Body of pancreas (tissue), 4 donors: ENCODE measurements around the gene KRTAP12-4. TPM values are rescaled to one million over a fixed set of nuclear protein-coding genes. Genes with fewer than 3 reads are reported as not detected.
"Not testable (repeated sequence)": the region's sequence is repeated elsewhere in the genome, so short reads cannot be mapped to it uniquely, and the experiment has no call there.

Source experiments
- ATAC-seq: fragments of 150-250 bp; one replicate; pipeline ENCODE4 v1.9.1; 2016
- DNase-seq, 4 donors: peaks; one replicate each; pipeline ENCODE4 v3.0.0-alpha.2; 2019
- H3K27ac ChIP-seq, 4 donors: fragments of 200-600 bp; sonication (generic); 1 replicate in 3 of 4; 2 replicates in 1 of 4; pipeline versions ENCODE4 v1.5.1 to v1.6.1; 2016 to 2019; ENCODE audit warnings: mild to moderate bottlenecking in 1 of 4, mixed read lengths in 1 of 4, moderate library complexity in 1 of 4
- H3K27me3 ChIP-seq, 2 donors: fragments of 200-600 bp; sonication (generic); one replicate each; pipeline ENCODE4 v1.6.0; 2016; ENCODE audit warnings: mild to moderate bottlenecking in 1 of 2
- H3K36me3 ChIP-seq, 2 donors: fragments of 200-600 bp; sonication (generic); replicated peaks in 1 of 2; 2 replicates each; pipeline ENCODE4 v1.5.1; 2016; ENCODE audit warnings: low read depth in 2 of 2; ENCODE audit not compliant: insufficient read depth in 1 of 2
- H3K4me1 ChIP-seq: fragments of 200-600 bp; sonication (generic); one replicate; pipeline ENCODE4 v1.6.0; 2016
- H3K4me3 ChIP-seq, 2 donors: fragments of 200-600 bp; sonication (generic); 1 replicate in 1 of 2; 2 replicates in 1 of 2; pipeline ENCODE4 v1.5.1; 2016 to 2019
- H3K9me3 ChIP-seq, 3 donors: fragments of 200-600 bp; sonication (generic); 1 replicate in 2 of 3; 2 replicates in 1 of 3; pipeline ENCODE4 v1.5.1; 2016
- CTCF ChIP-seq, 7 experiments: fragments of 450-650 bp in 4 of 7; fragments of 200-600 bp in 3 of 7; sonication (generic) in 3 of 7; IDR thresholded peaks; one replicate each; pipeline ENCODE4 v1.5.1; 2016 to 2019; ENCODE audit warnings: antibody characterized with exemption in 7 of 7
- POLR2A ChIP-seq, 3 donors: fragments of 450-650 bp; IDR thresholded peaks; one replicate each; pipeline ENCODE4 v1.6.1; 2016; ENCODE audit warnings: antibody characterized with exemption in 3 of 3, mild to moderate bottlenecking in 2 of 3
- WGBS, 2 donors: methylation state at CpG; one replicate each; pipeline ENCODE4 v1.1.5; 2017; 5-methylcytosine and 5-hydroxymethylcytosine counted together
- intact Hi-C: fragments of 100-400 bp; cut with DNase I; formaldehyde crosslinking; loops from one replicate; pipeline ENCODE4 v1.15.1; 2023
- total RNA-seq, 2 donors: library from RNA; depleted of rRNA; stranded (reverse); fragments of >200 nt; gene quantifications; one replicate each; pipeline ENCODE4 v1.1.0, GENCODE V29; 2016

Gene KRTAP12-4
- total RNA-seq, 2 donors from 2014 or later = not detected

- Histone ChIP-seq H3K27ac (no peak overlapping the region), H3K4me3 (no peak overlapping the region), H3K36me3 (no peaks in the 10 kb centered on the region), H3K4me1 (no peaks in the 10 kb centered on the region), H3K27me3 (no peaks in the 10 kb centered on the region), H3K9me3 (peaks cover 0 to 6% (median 0%) of the 10 kb centered on the region in 3 donors)
- TF ChIP-seq POLR2A (IDR thresholded peaks at IDR 0.05) (no peak), CTCF (IDR thresholded peaks at IDR 0.05) (no peak)
- WGBS, 2 donors = 59 to 66% methylated on average over 9 to 18 of the region's 18 CpGs
- ATAC-seq = no peak
- no peak for DNase-seq
- intact Hi-C loops = no loop called here
Observed at GRCh38 chr21:44628707-44629391, 25.6 kb downstream of the KRTAP12-4 start.

GRCh38 chr21:44627831-44628233, 26.6 kb downstream of the KRTAP12-4 start:
- peaks cover 0 to 15% (median 0%) of the 10 kb centered on the region in 3 donors for H3K9me3 ChIP-seq
- ATAC-seq = not testable (repeated sequence)

GRCh38 chr21:44627181-44627822, 27.2 kb downstream of the KRTAP12-4 start:
- H3K4me3 ChIP-seq, ATAC-seq, H3K4me1 ChIP-seq, H3K27me3 ChIP-seq, H3K36me3 ChIP-seq, DNase-seq, intact Hi-C loops, H3K27ac ChIP-seq: not testable (repeated sequence)
- peaks cover 0 to 17% (median 0%) of the 10 kb centered on the region in 3 donors for H3K9me3 ChIP-seq
- WGBS, 2 donors = 64 to 68% methylated on average over 11 to 15 of the region's 20 CpGs

More at GRCh38 chr21:44627831-44628233, 26.6 kb downstream of the KRTAP12-4 start:
- intact Hi-C loops, H3K4me1 ChIP-seq, H3K27ac ChIP-seq, H3K4me3 ChIP-seq, DNase-seq, H3K27me3 ChIP-seq, H3K36me3 ChIP-seq: not testable (repeated sequence)
- 20 to 43% methylated on average over 1 to 10 of the region's 15 CpGs for WGBS, 2 donors

- WGBS, 2 donors = 49 to 65% methylated on average over 4 to 6 of the region's 7 CpGs
- intact Hi-C loops = no loop called here
- no peak for ATAC-seq
- Histone ChIP-seq H3K4me3 (no peak within 1 kb of the TSS), H3K27me3 (no peaks in the 10 kb centered on the region), H3K27ac (no peak within 1 kb of the TSS), H3K4me1 (no peaks in the 10 kb centered on the region), H3K36me3 (no peaks in the 10 kb centered on the region), H3K9me3 (peaks cover 0 to 14% (median 0%) of the 10 kb centered on the region in 3 donors)
- no peak for DNase-seq
- no peak for TF ChIP-seq POLR2A (IDR thresholded peaks at IDR 0.05)
- TF ChIP-seq CTCF (IDR thresholded peaks at IDR 0.05) = no peak
Observed at GRCh38 chr21:44626673-44627143, 27.8 kb downstream of the KRTAP12-4 start, which contains the start of gene KRTAP10-9. KRTAP10-9 (plus strand) TSS chr21:44627093; CDS start chr21:44627172, 79 bp downstream.

GRCh38 chr21:44626262-44626661, 28.2 kb downstream of the KRTAP12-4 start:
- WGBS, 2 donors = 64 to 72% methylated on average over 7 to 10 of the region's 10 CpGs
- Histone ChIP-seq H3K4me3 (no peak overlapping the region), H3K9me3 (peaks cover 0 to 14% (median 0%) of the 10 kb centered on the region in 3 donors), H3K27ac (no peak overlapping the region), H3K4me1 (no peaks in the 10 kb centered on the region), H3K27me3 (no peaks in the 10 kb centered on the region), H3K36me3 (no peaks in the 10 kb centered on the region)
- intact Hi-C loops = no loop called here
- ATAC-seq = no peak
- TF ChIP-seq CTCF (IDR thresholded peaks at IDR 0.05) (no peak), POLR2A (IDR thresholded peaks at IDR 0.05) (no peak)
- DNase-seq = no peak
